HEK293 (cell line): ENCODE measurements around the gene CCDC27.

Source experiments
- ZNF175 ChIP-seq: fragments of 450-650 bp; formaldehyde crosslinking; IDR thresholded peaks from 2 replicates; pipeline ENCODE4 v1.5.1; 2016; ENCODE audit warnings: missing biosample characterization, missing genetic modification characterization
- ZNF221 ChIP-seq: fragments of 450-650 bp; formaldehyde crosslinking; IDR thresholded peaks from 2 replicates; pipeline ENCODE4 v1.5.1; 2017; ENCODE audit warnings: missing biosample characterization, missing genetic modification characterization, borderline replicate concordance
- TF ChIP-seq, protein P1 (sequence below): fragments of 450-650 bp; formaldehyde crosslinking; IDR thresholded peaks from 2 replicates; pipeline ENCODE4 v1.5.1; 2016; ENCODE audit warnings: missing biosample characterization, missing genetic modification characterization
- TF ChIP-seq, protein P2 (sequence below): fragments of 450-650 bp; formaldehyde crosslinking; IDR thresholded peaks from 2 replicates; pipeline ENCODE4 v1.5.1; 2016; ENCODE audit warnings: missing biosample characterization, missing genetic modification characterization

DNA sequence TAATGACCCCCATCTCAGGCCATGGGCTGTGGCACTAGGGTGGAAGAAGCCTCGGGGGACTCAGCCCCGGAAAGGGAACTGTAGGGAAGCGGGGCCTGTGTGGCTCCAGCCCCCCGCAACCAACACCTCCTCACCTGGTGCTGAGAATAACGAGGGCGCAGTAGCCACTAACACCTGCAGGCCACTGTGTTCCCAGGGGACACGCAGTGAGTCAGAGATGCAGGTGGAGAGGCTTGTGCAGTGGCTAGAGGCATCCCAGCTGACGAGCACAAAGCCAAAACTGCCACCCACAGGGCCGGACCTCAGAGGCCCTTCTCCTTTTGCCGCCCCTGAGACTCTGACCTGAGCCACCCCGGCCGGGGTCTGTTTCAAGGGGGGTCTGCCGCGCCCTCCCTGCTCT lies 33.5 kb upstream of the CCDC27 start:
- TF ChIP-seq ZNF221 (no peak), ZNF175 (tag by site-specific recombination) (no peak)
- TF ChIP-seq, protein P1, sequence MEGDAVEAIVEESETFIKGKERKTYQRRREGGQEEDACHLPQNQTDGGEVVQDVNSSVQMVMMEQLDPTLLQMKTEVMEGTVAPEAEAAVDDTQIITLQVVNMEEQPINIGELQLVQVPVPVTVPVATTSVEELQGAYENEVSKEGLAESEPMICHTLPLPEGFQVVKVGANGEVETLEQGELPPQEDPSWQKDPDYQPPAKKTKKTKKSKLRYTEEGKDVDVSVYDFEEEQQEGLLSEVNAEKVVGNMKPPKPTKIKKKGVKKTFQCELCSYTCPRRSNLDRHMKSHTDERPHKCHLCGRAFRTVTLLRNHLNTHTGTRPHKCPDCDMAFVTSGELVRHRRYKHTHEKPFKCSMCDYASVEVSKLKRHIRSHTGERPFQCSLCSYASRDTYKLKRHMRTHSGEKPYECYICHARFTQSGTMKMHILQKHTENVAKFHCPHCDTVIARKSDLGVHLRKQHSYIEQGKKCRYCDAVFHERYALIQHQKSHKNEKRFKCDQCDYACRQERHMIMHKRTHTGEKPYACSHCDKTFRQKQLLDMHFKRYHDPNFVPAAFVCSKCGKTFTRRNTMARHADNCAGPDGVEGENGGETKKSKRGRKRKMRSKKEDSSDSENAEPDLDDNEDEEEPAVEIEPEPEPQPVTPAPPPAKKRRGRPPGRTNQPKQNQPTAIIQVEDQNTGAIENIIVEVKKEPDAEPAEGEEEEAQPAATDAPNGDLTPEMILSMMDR: no peak
- TF ChIP-seq, protein P2, sequence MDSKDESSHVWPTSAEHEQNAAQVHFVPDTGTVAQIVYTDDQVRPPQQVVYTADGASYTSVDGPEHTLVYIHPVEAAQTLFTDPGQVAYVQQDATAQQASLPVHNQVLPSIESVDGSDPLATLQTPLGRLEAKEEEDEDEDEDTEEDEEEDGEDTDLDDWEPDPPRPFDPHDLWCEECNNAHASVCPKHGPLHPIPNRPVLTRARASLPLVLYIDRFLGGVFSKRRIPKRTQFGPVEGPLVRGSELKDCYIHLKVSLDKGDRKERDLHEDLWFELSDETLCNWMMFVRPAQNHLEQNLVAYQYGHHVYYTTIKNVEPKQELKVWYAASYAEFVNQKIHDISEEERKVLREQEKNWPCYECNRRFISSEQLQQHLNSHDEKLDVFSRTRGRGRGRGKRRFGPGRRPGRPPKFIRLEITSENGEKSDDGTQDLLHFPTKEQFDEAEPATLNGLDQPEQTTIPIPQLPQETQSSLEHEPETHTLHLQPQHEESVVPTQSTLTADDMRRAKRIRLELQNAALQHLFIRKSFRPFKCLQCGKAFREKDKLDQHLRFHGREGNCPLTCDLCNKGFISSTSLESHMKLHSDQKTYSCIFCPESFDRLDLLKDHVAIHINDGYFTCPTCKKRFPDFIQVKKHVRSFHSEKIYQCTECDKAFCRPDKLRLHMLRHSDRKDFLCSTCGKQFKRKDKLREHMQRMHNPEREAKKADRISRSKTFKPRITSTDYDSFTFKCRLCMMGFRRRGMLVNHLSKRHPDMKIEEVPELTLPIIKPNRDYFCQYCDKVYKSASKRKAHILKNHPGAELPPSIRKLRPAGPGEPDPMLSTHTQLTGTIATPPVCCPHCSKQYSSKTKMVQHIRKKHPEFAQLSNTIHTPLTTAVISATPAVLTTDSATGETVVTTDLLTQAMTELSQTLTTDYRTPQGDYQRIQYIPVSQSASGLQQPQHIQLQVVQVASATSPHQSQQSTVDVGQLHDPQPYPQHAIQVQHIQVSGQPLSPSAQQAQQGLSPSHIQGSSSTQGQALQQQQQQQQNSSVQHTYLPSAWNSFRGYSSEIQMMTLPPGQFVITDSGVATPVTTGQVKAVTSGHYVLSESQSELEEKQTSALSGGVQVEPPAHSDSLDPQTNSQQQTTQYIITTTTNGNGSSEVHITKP (tag by site-specific recombination): no peak
